Endothelial cell of hepatic sinusoid (primary cell): ENCODE measurements around the gene STKLD1.

Experiments
- in situ Hi-C: cut with HindIII; loops from 2 replicates; pipeline ENCODE4 v1.10.0; 2017; ENCODE audit warnings: low sequenced_read_pairs

Gene STKLD1

DNA sequence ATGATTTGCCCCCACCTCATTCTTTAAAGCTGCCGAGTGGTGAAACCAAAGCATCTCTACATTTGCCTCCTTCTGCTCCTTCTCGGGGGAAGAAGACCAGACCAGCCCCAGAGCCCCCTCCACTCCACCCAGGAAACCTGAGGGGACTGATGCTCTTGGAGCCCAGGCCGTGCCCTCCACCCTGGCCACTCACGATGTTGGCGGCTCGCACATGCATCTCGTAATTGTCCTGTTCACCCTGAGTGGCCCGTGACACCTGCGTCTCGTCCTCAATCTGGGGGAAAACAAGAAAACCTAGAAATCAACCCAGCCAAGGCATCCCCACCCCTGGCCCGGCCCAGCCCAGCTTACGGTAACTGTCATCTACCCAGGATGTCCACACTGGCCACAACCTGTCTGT, 31.2 kb upstream of the STKLD1 start:
- in situ Hi-C loops, result no loop called here

- in situ Hi-C loops, result no loop called here
These were observed 30.6 kb upstream of the STKLD1 start for GRCh38 chr9:133345596-133345995.

DNA sequence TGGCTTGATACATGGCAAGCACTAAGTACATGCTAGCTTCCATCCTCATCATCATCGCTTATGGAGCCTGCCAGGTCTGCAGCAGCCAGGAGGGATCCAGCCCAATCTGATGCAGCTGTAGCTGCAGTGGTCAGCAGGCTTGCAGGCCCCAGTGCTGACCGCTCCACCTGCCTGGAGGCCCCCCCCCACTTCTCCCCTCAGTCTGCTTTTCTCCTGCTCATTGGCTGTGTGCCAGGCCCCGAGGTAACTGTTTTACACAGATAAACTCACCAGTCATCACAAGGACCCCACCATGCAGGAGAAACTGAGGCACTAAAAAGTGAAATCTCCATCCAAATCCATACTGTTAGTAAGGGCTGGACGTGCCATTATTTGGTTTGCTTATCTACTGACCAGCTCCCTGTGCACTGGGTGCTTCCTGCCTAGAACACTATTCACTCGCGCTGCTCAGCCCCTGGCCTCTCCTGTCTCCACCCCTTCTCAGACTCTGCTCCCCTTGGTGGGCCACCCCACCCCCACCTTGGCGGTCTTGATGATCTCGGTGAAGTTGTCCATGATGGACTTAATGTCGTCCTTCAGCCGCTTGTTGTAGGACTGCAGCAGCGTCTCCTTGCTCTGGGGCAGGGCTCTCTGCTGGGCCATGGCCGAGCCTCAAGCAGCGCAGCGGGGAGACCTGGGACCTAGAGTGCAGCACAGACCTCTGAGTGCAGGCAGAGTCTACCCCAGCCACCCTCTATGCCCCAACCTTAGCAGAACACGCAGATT, 30.0 kb upstream of the STKLD1 start:
- in situ Hi-C loops, result no loop called here

GRCh38 chr9:133347515-133347984, 28.6 kb upstream of the STKLD1 start:
- in situ Hi-C loops, result no loop called here

DNA sequence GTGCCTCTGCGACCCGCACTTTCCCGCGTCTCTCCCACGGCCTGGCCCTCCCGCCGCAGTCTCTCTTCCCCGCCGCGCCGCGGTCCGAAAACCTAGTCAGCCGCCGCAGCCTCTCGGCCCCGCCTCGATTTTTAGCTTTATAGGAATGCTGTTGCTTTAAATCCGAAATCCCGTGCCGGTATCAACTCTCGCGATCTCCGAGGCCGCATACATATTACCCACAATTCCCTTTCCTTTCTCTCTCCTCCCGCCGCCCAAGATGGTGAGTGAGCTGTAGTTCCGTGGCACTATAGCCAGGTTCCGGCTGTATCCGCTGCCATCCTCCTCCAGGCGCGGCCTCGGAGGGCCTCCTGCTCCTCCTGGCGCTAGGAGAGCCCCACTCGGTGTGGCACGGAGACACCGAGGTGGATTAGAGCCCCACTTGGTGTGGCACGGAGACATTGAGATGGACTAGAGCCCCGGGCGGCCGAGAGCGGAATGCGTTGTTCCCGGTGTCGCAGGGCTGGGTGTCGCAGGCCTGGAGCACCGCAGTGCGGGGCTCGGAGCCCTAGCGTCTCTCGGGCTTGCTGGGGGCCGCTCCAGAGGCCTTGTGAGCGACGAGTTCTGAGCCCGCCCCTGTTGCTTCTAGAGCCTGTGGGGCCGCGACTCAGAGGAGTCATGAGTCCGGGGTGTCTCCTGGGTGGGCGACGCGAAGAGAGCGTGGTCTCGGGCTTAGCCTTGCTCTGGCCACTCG, 28.0 kb upstream of the STKLD1 start, which contains the start of the genes MED22 and RPL7A:
MED22 (minus strand) TSS at position 147 of the 733 bp plus-strand sequence. CDS start 1,469 bp downstream, outside the sequence.
RPL7A (plus strand) TSS at position 234 of the 733 bp plus-strand sequence; CDS start at position 260, 26 bp downstream.
- in situ Hi-C loops, result no loop called here

- in situ Hi-C loops, result no loop called here
These were observed 27.2 kb upstream of the STKLD1 start for GRCh38 chr9:133348718-133349573.

- in situ Hi-C loops, result no loop called here
These were observed 26.1 kb upstream of the STKLD1 start for GRCh38 chr9:133349965-133350616.

DNA sequence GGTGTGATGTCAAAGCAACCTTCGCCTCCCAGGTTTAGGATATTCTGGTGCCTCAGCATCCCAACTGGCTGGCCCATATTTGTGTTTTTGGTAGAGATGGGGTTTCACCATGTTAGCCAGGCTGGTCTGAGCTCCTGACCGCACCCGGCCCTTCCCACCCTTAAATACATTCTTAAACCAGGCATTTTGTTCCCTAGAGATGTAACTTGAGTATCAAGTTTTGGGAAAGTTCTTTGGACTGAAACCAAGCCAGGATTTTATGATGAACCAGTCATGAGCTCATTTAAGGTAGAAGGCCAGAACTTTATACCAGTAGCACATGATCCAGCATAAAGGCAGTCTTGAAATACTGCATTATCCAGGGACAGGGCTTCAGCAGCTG, 24.6 kb upstream of the STKLD1 start:
- in situ Hi-C loops, result no loop called here

DNA sequence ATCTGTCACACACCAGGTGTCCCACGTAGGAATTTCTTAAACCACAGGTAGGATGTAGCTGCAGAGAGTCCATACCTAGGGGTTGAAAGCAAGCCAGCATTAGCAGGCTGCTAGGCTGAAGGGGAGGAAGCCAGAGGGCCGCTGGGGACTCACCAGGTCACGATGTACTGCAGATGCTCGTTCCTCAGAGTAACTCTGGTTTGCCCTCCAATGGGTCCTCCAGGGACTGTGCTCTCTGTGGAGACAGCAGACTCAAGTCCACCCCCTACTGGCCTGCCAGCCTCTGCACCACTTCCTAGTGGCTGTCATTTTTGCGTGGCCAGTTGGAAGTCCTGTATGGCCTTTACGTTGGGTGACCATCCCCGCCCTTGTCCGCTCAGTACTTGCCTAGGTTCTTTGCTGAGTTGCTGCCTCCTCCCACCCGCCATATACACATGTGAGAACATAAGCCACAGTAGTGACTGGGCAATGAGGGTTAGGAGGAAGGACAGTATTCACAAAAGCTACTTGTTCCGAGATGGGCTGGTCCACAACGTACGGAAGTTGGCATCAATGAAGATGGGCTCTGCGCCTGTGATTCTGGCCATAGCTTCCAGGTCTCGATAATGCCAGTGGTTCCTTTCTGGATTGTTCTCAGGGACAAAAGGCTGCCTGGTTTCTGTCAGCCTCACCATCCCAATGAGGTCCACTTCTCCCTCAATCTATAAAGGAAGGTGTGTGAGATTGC, 24.1 kb upstream of the STKLD1 start:
- in situ Hi-C loops, result no loop called here

- in situ Hi-C loops, result no loop called here
These were observed 23.4 kb upstream of the STKLD1 start for GRCh38 chr9:133352635-133353340.

GRCh38 chr9:133353548-133353947, 22.6 kb upstream of the STKLD1 start:
- in situ Hi-C loops, result no loop called here

- in situ Hi-C loops, result no loop called here
These were observed 21.4 kb upstream of the STKLD1 start for GRCh38 chr9:133354766-133355165.

DNA sequence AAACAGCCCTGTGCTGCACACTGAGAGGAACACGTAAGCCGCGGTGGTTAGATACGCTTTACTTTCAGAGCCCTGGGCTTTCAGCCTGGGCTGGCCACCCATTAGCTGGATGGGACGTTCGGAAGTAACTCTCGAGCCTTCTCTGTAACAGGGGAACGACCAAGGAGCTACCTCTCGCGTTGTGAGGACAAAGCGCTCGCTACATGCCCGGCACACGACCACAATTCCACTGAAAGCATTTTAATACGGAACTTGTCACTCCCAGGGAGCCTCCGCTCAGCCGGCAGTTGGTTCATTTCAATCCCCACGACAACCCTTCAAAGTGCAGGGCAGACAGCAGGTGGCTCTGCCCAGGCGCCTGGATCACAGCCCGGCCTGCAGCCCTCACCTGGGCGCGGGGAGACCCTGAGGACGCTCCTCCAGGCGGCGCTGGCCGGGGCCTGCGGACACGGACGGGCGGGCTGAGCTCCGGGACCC, 20.2 kb upstream of the STKLD1 start:
- in situ Hi-C loops, result no loop called here

DNA sequence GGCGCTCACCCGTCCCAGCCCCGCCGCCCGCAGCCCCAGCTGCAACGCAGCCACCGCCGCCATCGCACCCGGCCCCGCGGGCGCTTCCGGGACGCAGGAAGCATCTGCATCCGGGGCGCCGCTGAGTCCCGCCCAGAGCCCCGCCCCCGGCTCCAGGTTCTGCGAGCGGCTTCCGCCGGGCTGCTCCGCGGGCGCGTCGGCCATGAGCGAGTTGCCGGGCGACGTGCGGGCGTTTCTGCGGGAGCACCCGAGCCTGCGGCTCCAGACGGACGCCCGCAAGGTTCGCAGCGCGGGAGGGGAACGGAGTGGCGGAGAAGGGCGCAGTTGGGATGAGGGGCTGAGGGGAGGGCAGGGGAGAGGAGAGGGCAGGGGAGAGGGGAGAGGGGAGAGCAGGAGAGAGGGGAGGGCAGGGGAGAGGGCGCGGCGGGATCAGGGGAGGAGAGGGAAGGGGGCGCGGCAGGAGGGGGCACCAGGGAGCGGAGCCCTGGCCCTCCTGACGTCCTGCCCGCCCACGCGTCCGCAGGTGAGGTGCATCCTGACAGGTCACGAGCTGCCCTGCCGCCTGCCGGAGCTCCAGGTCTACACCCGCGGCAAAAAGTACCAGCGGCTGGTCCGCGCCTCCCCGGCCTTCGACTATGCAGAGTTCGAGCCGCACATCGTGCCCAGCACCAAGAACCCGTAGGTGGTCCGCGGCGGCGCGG, 19.6 kb upstream of the STKLD1 start, which contains the start of the genes SURF1 and SURF2:
SURF1 (minus strand) TSS at position 97 of the 701 bp plus-strand sequence; CDS start at position 63, 34 bp downstream.
SURF2 (plus strand) TSS at position 160 of the 701 bp plus-strand sequence; CDS start at position 203, 43 bp downstream.
- in situ Hi-C loops, result no loop called here

DNA sequence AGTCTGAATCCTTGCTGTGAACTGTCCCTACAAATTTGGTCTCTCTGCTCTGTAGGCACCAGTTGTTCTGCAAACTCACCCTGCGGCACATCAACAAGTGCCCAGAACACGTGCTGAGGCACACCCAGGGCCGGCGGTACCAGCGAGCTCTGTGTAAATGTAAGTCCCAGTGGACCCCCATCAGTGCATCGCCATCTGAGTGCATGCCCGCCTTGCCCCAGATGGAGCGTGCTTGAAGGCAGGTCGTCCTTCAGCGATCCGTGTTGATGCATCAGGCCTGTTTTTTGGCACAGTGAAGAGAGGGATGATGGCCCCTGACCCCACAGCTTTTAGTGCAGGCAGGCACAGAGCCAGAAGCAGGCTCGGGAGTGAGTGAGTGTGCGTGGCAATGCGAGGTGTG, 18.5 kb upstream of the STKLD1 start:
- in situ Hi-C loops, result no loop called here

- in situ Hi-C loops, result no loop called here
These were observed 16.6 kb upstream of the STKLD1 start for GRCh38 chr9:133359399-133360175.
